WTC11 (cell line): ENCODE results near the gene ISOC2. TPM values are rescaled to one million over a fixed set of nuclear protein-coding genes. Genes with fewer than 3 reads are reported as not detected.

Source experiments
- ATAC-seq: fragments of 200-7000 bp; cut with Tn5 transposase; 2 replicates; pipeline ENCODE4 v1.10.0; 2021; ENCODE audit warnings: mild to moderate bottlenecking, moderate library complexity
- CTCF ChIA-PET: fragments of 300-600 bp; sonication (Branson Sonifier 250); formaldehyde crosslinking; loops from one replicate; lab custom pipeline; 2021; ENCODE audit warnings: antibody characterized with exemption; lab: Charles Lee
- POLR2A ChIA-PET: fragments of 350-600 bp; sonication (Branson Sonifier 250); formaldehyde crosslinking; loops from one replicate; lab custom pipeline; 2021; ENCODE audit warnings: antibody characterized with exemption; lab: Charles Lee
- DNase-seq: peaks from one replicate; pipeline ENCODE4 v3.0.0; 2021; ENCODE audit warnings: low spot score
- H3K27ac Mint-ChIP-seq: 2 replicates; pipeline ENCODE4 v1.8.0; 2021; ENCODE audit warnings: mixed read lengths
- H3K27me3 Mint-ChIP-seq: 2 replicates; pipeline ENCODE4 v1.8.0; 2021; ENCODE audit warnings: low read depth, mild to moderate bottlenecking, moderate library complexity, mixed read lengths
- H3K36me3 Mint-ChIP-seq: 2 replicates; pipeline ENCODE4 v1.8.0; 2021; ENCODE audit warnings: mixed read lengths
- H3K4me1 Mint-ChIP-seq: 2 replicates; pipeline ENCODE4 v1.8.0; 2022; ENCODE audit warnings: mixed read lengths
- H3K4me3 Mint-ChIP-seq: 2 replicates; pipeline ENCODE4 v1.8.0; 2021; ENCODE audit warnings: mild to moderate bottlenecking, moderate library complexity, mixed read lengths
- H3K9me3 Mint-ChIP-seq: 2 replicates; pipeline ENCODE4 v1.8.0; 2021; ENCODE audit warnings: mixed read lengths
- CBFB ChIP-seq: sonication (generic); formaldehyde crosslinking; IDR thresholded peaks from 2 replicates; pipeline ENCODE4 v1.8.1; 2022; ENCODE audit warnings: mild to moderate bottlenecking, low read depth, missing genetic modification reagents
- CREM ChIP-seq: sonication (generic); formaldehyde crosslinking; IDR thresholded peaks from 2 replicates; pipeline ENCODE4 v1.8.1; 2022; ENCODE audit warnings: mild to moderate bottlenecking, missing genetic modification reagents, moderate library complexity
- EMX1 ChIP-seq: fragments of 250-450 bp; sonication (Bioruptor Pico); IDR thresholded peaks from 2 replicates; pipeline ENCODE4 v1.8.0; 2021; ENCODE audit warnings: mild to moderate bottlenecking
- ESRRA ChIP-seq: sonication (generic); formaldehyde crosslinking; IDR thresholded peaks from 2 replicates; pipeline ENCODE4 v1.8.1; 2022; ENCODE audit warnings: mild to moderate bottlenecking, missing genetic modification reagents, borderline replicate concordance
- HMGA2 ChIP-seq: fragments of 250-450 bp; sonication (Bioruptor Pico); IDR thresholded peaks from 2 replicates; pipeline ENCODE4 v1.4.0; 2021; ENCODE audit warnings: mild to moderate bottlenecking, moderate library complexity
- IRF2 ChIP-seq: sonication (generic); formaldehyde crosslinking; IDR thresholded peaks from 2 replicates; pipeline ENCODE4 v1.8.0; 2022; ENCODE audit warnings: low read depth, missing genetic modification reagents, borderline replicate concordance
- JUN ChIP-seq: sonication (generic); formaldehyde crosslinking; IDR thresholded peaks from 2 replicates; pipeline ENCODE4 v1.8.0; 2023; ENCODE audit warnings: mild to moderate bottlenecking, missing genetic modification reagents
- KAT7 ChIP-seq: sonication (generic); formaldehyde crosslinking; IDR thresholded peaks from 2 replicates; pipeline ENCODE4 v1.8.1; 2023; ENCODE audit warnings: missing genetic modification reagents, mild to moderate bottlenecking, borderline replicate concordance
- NFYB ChIP-seq: sonication (generic); formaldehyde crosslinking; conservative IDR thresholded peaks from 2 replicates; pipeline ENCODE4 v1.8.0; 2022; ENCODE audit warnings: low read depth, missing genetic modification reagents
- NR2C2 ChIP-seq: sonication (generic); formaldehyde crosslinking; IDR thresholded peaks from 2 replicates; pipeline ENCODE4 v1.8.0; 2022; ENCODE audit warnings: mild to moderate bottlenecking, missing genetic modification reagents
- RELA ChIP-seq: sonication (generic); formaldehyde crosslinking; IDR thresholded peaks from 2 replicates; pipeline ENCODE4 v1.8.1; 2022; ENCODE audit warnings: missing genetic modification reagents, mild to moderate bottlenecking, borderline replicate concordance
- TP53 ChIP-seq: sonication (generic); formaldehyde crosslinking; IDR thresholded peaks from 2 replicates; pipeline ENCODE4 v1.8.1; 2023; ENCODE audit warnings: mild to moderate bottlenecking, missing genetic modification reagents
- ZBTB21 ChIP-seq: sonication (generic); formaldehyde crosslinking; IDR thresholded peaks from 2 replicates; pipeline ENCODE4 v1.8.1; 2023; ENCODE audit warnings: mild to moderate bottlenecking, missing genetic modification reagents, borderline replicate concordance
- ZNF121 ChIP-seq: sonication (generic); formaldehyde crosslinking; IDR thresholded peaks from 2 replicates; pipeline ENCODE4 v1.8.0; 2023; ENCODE audit warnings: missing genetic modification reagents
- ZNF138 ChIP-seq: sonication (generic); formaldehyde crosslinking; conservative IDR thresholded peaks from 2 replicates; pipeline ENCODE4 v1.8.1; 2022; ENCODE audit warnings: mild to moderate bottlenecking, moderate library complexity, missing genetic modification reagents
- ZNF263 ChIP-seq: sonication (generic); formaldehyde crosslinking; IDR thresholded peaks from 2 replicates; pipeline ENCODE4 v1.8.1; 2022; ENCODE audit warnings: low read depth, mild to moderate bottlenecking, moderate library complexity, missing genetic modification reagents
- ZNF423 ChIP-seq: fragments of 250-450 bp; sonication (Bioruptor Pico); IDR thresholded peaks from 2 replicates; pipeline ENCODE4 v2.1.2; 2022; ENCODE audit warnings: mild to moderate bottlenecking, moderate library complexity
- total RNA-seq: library from RNA; stranded (reverse); gene quantifications from 3 replicates; pipeline ENCODE4 v1.2.3, GENCODE V29; 2021
- TF ChIP-seq, protein P1 (sequence below): sonication (generic); formaldehyde crosslinking; IDR thresholded peaks from 2 replicates; pipeline ENCODE4 v1.8.1; 2023; ENCODE audit warnings: mild to moderate bottlenecking, moderate library complexity, missing genetic modification reagents
- TF ChIP-seq, protein P2 (sequence below): fragments of 200-600 bp; IDR thresholded peaks from 2 replicates; pipeline ENCODE4 v1.8.0; 2022; ENCODE audit warnings: antibody characterized with exemption
- TF ChIP-seq, protein P3 (sequence below): sonication (generic); formaldehyde crosslinking; IDR thresholded peaks from 2 replicates; pipeline ENCODE4 v1.8.0; 2023; ENCODE audit warnings: mild to moderate bottlenecking, missing genetic modification reagents

The ISOC2 gene
- total RNA-seq, 1 experiment from 2014 or later, result 96.3 TPM

DNA sequence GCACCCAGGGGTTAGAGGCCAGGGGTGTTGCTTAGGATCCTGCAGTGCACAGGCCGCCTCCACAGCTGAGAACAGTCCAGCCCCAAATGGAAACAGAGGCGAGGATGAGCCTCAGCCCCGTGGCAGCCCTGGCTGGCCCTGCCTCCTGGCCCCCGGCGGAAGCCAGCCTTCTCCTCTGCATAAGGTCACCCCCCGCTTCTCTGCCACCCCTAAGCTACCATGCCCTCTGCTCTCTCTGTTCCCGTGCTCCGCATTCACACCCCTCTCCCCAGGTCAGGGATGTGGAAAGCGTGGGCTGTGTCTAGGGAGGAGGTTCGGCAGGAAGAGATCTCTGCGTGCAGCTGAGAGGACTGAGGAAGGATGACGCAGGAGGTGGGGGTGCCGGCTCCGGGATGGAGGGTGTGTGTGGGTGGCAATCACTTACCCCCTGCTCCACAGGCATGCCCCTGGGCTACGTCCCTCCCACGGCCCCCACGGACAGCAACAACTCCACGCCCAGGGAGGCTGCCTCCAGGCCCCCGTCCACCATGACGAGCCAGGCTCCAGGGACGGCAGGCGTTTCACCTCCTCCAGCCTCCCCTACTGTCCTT lies 32.8 kb upstream of the ISOC2 start:
- ATAC-seq (no peak), DNase-seq (no peak)
- no peak overlapping the region for H3K27ac Mint-ChIP-seq
- ChIA-PET CTCF (interaction anchor here (1.2 to 13.5 kb wide), 3 partner anchors 9 to 27 kb away, joined by 3 to 96 read pairs (median 4); partner anchors contain the start of gene NAT14), POLR2A (no interaction called here)
- no peaks in the 10 kb centered on the region for H3K9me3 Mint-ChIP-seq
- H3K27me3 Mint-ChIP-seq, result peaks cover 23% of the 10 kb centered on the region
- no peaks in the 10 kb centered on the region for H3K36me3 Mint-ChIP-seq
- TF ChIP-seq, protein P1, sequence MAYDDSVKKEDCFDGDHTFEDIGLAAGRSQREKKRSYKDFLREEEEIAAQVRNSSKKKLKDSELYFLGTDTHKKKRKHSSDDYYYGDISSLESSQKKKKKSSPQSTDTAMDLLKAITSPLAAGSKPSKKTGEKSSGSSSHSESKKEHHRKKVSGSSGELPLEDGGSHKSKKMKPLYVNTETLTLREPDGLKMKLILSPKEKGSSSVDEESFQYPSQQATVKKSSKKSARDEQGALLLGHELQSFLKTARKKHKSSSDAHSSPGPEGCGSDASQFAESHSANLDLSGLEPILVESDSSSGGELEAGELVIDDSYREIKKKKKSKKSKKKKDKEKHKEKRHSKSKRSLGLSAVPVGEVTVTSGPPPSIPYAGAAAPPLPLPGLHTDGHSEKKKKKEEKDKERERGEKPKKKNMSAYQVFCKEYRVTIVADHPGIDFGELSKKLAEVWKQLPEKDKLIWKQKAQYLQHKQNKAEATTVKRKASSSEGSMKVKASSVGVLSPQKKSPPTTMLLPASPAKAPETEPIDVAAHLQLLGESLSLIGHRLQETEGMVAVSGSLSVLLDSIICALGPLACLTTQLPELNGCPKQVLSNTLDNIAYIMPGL (CRISPR knock-in tag), result no peak
- TF ChIP-seq ZNF138 (CRISPR knock-in tag) (no peak), IRF2 (CRISPR knock-in tag) (no peak), NFYB (CRISPR knock-in tag) (no peak)
- no peaks in the 10 kb centered on the region; the same call in 1 of the 2 replicates for H3K4me1 Mint-ChIP-seq
- no peak overlapping the region for H3K4me3 Mint-ChIP-seq

DNA sequence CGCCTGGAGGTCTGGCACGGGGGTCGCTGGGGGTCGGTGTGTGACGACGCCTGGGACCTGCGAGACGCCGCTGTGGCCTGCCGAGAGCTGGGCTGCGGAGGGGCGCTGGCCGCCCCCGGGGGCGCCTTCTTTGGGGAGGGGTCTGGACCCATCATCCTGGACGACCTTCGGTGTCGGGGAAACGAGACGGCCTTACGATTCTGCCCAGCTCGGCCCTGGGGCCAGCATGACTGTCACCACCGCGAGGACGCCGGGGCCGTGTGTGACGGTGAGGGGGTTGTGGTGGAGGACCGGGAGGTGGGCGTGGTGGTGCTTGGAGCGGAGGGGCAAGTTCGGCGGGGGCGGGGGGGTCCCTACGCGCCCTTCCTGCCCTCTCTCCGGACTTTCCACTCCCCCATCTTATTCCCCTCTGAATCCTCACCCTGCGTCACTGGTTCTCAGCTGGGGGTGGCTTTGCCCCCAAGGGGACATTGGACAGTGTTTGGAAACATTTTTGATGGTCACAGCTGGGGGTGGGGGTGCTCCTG lies 32.3 kb upstream of the ISOC2 start:
- Mint-ChIP-seq H3K27ac (no peak overlapping the region), H3K27me3 (peaks cover 18% of the 10 kb centered on the region), H3K9me3 (no peaks in the 10 kb centered on the region), H3K4me3 (no peak overlapping the region), H3K36me3 (no peaks in the 10 kb centered on the region), H3K4me1 (no peaks in the 10 kb centered on the region; the same call in 1 of the 2 replicates)
- CTCF ChIA-PET, result interaction anchor here (0.8 to 13.5 kb wide), 4 partner anchors 9 to 32 kb away, joined by 3 to 96 read pairs (median 4); partner anchors contain the start of genes ISOC2 and NAT14
- POLR2A ChIA-PET, result no interaction called here
- DNase-seq (no peak), ATAC-seq (no peak)
- no peak for TF ChIP-seq ZNF263
- TF ChIP-seq ZNF121 (CRISPR knock-in tag), result no peak
- TF ChIP-seq EMX1 (CRISPR knock-in tag), result no peak
- TF ChIP-seq ZBTB21 (CRISPR knock-in tag), result no peak
- no peak for TF ChIP-seq RELA (CRISPR knock-in tag)
- TF ChIP-seq, protein P2, sequence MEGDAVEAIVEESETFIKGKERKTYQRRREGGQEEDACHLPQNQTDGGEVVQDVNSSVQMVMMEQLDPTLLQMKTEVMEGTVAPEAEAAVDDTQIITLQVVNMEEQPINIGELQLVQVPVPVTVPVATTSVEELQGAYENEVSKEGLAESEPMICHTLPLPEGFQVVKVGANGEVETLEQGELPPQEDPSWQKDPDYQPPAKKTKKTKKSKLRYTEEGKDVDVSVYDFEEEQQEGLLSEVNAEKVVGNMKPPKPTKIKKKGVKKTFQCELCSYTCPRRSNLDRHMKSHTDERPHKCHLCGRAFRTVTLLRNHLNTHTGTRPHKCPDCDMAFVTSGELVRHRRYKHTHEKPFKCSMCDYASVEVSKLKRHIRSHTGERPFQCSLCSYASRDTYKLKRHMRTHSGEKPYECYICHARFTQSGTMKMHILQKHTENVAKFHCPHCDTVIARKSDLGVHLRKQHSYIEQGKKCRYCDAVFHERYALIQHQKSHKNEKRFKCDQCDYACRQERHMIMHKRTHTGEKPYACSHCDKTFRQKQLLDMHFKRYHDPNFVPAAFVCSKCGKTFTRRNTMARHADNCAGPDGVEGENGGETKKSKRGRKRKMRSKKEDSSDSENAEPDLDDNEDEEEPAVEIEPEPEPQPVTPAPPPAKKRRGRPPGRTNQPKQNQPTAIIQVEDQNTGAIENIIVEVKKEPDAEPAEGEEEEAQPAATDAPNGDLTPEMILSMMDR, result no peak
- no peak for TF ChIP-seq ZNF423 (CRISPR knock-in tag)
- no peak for TF ChIP-seq NR2C2
- TF ChIP-seq, protein P3, sequence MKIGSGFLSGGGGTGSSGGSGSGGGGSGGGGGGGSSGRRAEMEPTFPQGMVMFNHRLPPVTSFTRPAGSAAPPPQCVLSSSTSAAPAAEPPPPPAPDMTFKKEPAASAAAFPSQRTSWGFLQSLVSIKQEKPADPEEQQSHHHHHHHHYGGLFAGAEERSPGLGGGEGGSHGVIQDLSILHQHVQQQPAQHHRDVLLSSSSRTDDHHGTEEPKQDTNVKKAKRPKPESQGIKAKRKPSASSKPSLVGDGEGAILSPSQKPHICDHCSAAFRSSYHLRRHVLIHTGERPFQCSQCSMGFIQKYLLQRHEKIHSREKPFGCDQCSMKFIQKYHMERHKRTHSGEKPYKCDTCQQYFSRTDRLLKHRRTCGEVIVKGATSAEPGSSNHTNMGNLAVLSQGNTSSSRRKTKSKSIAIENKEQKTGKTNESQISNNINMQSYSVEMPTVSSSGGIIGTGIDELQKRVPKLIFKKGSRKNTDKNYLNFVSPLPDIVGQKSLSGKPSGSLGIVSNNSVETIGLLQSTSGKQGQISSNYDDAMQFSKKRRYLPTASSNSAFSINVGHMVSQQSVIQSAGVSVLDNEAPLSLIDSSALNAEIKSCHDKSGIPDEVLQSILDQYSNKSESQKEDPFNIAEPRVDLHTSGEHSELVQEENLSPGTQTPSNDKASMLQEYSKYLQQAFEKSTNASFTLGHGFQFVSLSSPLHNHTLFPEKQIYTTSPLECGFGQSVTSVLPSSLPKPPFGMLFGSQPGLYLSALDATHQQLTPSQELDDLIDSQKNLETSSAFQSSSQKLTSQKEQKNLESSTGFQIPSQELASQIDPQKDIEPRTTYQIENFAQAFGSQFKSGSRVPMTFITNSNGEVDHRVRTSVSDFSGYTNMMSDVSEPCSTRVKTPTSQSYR (CRISPR knock-in tag), result no peak
- TF ChIP-seq TP53 (CRISPR knock-in tag), result no peak
- TF ChIP-seq CREM (CRISPR knock-in tag), result no peak
- TF ChIP-seq HMGA2 (CRISPR knock-in tag), result no peak
- TF ChIP-seq CBFB (CRISPR knock-in tag), result no peak
- no peak for TF ChIP-seq ESRRA
- no peak for TF ChIP-seq JUN (CRISPR knock-in tag)
- TF ChIP-seq, protein P1 (CRISPR knock-in tag), result no peak
- no peak for TF ChIP-seq IRF2 (CRISPR knock-in tag)
- TF ChIP-seq KAT7 (CRISPR knock-in tag), result no peak
